ENCODE results near the gene ARFIP1.

DNA sequence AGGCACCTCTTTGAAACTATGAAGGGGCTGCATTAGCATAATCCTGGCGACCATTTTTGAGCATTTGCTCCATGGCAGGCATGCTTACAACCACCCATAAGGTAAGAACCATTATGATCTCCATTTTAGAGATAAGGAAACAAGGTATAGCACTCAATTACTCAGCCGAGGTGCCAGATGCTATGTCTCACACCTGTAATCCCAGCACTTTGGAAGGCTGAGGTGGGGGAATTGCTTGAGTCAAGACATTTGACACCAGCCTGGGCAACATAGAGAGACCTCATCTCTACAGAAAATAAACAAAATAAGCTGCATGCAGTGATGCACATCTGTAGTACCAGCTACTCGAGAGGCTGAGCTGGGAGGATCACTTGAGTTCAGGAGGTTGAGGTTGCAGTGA, 43.8 kb upstream of the ARFIP1 start:
- TF ChIP-seq, protein P1, sequence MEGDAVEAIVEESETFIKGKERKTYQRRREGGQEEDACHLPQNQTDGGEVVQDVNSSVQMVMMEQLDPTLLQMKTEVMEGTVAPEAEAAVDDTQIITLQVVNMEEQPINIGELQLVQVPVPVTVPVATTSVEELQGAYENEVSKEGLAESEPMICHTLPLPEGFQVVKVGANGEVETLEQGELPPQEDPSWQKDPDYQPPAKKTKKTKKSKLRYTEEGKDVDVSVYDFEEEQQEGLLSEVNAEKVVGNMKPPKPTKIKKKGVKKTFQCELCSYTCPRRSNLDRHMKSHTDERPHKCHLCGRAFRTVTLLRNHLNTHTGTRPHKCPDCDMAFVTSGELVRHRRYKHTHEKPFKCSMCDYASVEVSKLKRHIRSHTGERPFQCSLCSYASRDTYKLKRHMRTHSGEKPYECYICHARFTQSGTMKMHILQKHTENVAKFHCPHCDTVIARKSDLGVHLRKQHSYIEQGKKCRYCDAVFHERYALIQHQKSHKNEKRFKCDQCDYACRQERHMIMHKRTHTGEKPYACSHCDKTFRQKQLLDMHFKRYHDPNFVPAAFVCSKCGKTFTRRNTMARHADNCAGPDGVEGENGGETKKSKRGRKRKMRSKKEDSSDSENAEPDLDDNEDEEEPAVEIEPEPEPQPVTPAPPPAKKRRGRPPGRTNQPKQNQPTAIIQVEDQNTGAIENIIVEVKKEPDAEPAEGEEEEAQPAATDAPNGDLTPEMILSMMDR (IDR thresholded peaks at IDR 0.05) = no peak
- no peak for TF ChIP-seq EZH2phosphoT487 (IDR thresholded peaks at IDR 0.05)
- no peak for TF ChIP-seq EZH2 (IDR thresholded peaks at IDR 0.05)

Measured in neural progenitor cell (in vitro differentiated cells).